IPS-NIHi11 (cell line): ENCODE measurements around the gene CEP164.

Experiments used
- DNase-seq: peaks from one replicate; pipeline ENCODE4 v3.0.0; 2012; ENCODE audit warnings: mixed read lengths, low spot score

CEP164 gene

GRCh38 chr11:117366248-117366647 is 38.6 kb downstream of the CEP164 start:
- DNase-seq, result no peak

GRCh38 chr11:117366875-117367274 is 39.2 kb downstream of the CEP164 start:
- DNase-seq, result no peak

GRCh38 chr11:117369534-117369933 is 41.9 kb downstream of the CEP164 start:
- DNase-seq, result no peak

- no peak for DNase-seq
Observed at GRCh38 chr11:117371453-117371852, 43.8 kb downstream of the CEP164 start.

GRCh38 chr11:117374316-117375055 is 46.8 kb downstream of the CEP164 start:
- no peak for DNase-seq

GRCh38 chr11:117375960-117376359 is 48.3 kb downstream of the CEP164 start:
- DNase-seq, result no peak

GRCh38 chr11:117376517-117376916 is 48.9 kb downstream of the CEP164 start:
- no peak for DNase-seq

- DNase-seq, result no peak
Observed at GRCh38 chr11:117378976-117379865, 51.6 kb downstream of the CEP164 start.

GRCh38 chr11:117380676-117381075 is 53.0 kb downstream of the CEP164 start:
- DNase-seq, result no peak

- DNase-seq, result no peak
Observed at GRCh38 chr11:117381481-117382387, 54.1 kb downstream of the CEP164 start.

GRCh38 chr11:117382746-117383145 is 55.1 kb downstream of the CEP164 start:
- DNase-seq, result no peak

- no peak for DNase-seq
Observed at GRCh38 chr11:117384045-117384444, 56.4 kb downstream of the CEP164 start.

GRCh38 chr11:117385471-117385870 is 57.8 kb downstream of the CEP164 start:
- DNase-seq, result no peak

GRCh38 chr11:117385906-117386305 is 58.3 kb downstream of the CEP164 start:
- DNase-seq, result no peak

- no peak for DNase-seq
Observed at GRCh38 chr11:117387992-117388755, 60.5 kb downstream of the CEP164 start.

GRCh38 chr11:117390743-117391142 is 63.1 kb downstream of the CEP164 start:
- no peak for DNase-seq

GRCh38 chr11:117391181-117391580 is 63.5 kb downstream of the CEP164 start:
- DNase-seq, result no peak

- DNase-seq, result no peak
Observed at GRCh38 chr11:117392001-117392690, 64.5 kb downstream of the CEP164 start.

- DNase-seq, result no peak
Observed at GRCh38 chr11:117392979-117393378, 65.3 kb downstream of the CEP164 start.

- no peak for DNase-seq
Observed at GRCh38 chr11:117394221-117394925, 66.7 kb downstream of the CEP164 start.
